IMR-90 (cell line): ENCODE results near the gene NOP9. TPM values are rescaled to one million over a fixed set of nuclear protein-coding genes. Genes with fewer than 3 reads are reported as not detected.

Source experiments
- ATAC-seq: fragments of 200-7000 bp; cut with Tn5 transposase; 2 replicates; pipeline ENCODE4 v1.9.1; 2020; ENCODE audit warnings: low read depth, mild to moderate bottlenecking, moderate library complexity
- BruUV-seq: library from RNA; stranded (reverse); fragments of 400-500 nt; replicated peaks from 2 replicates; lab custom pipeline; 2021; lab: Mats Ljungman, UMichigan
- CTCF ChIA-PET: fragments of 300-600 bp; formaldehyde crosslinking; extraction: SDS; loops from one replicate; lab custom pipeline; 2021; ENCODE audit warnings: antibody characterized with exemption; lab: Yijun Ruan, JAX
- POLR2A ChIA-PET: fragments of 300-600 bp; sonication (Branson Sonifier 250); formaldehyde crosslinking; loops from one replicate; lab custom pipeline; 2022; ENCODE audit warnings: antibody characterized with exemption; ENCODE audit not compliant: unreplicated experiment; lab: Charles Lee
- DNase-seq: peaks from one replicate; pipeline ENCODE4 v3.0.0; 2013
- H2AFZ ChIP-seq: replicated peaks from 2 replicates; pipeline ENCODE3; 2013; ENCODE audit warnings: low read length, mild to moderate bottlenecking; ENCODE audit not compliant: poor library complexity
- H2AK5ac ChIP-seq: 2 replicates; pipeline ENCODE4 v1.6.1; 2013; ENCODE audit warnings: low read depth, low read length, inconsistent platforms
- H2AK9ac ChIP-seq: replicated peaks from 2 replicates; pipeline ENCODE3; 2013; ENCODE audit warnings: mild to moderate bottlenecking, low read depth, low read length, moderate library complexity; ENCODE audit not compliant: poor library complexity
- H2BK120ac ChIP-seq: 2 replicates; pipeline ENCODE4 v1.6.1; 2013; ENCODE audit warnings: low read depth, low read length, inconsistent platforms
- H2BK15ac ChIP-seq: 3 replicates; pipeline ENCODE4 v1.6.1; 2013; ENCODE audit warnings: low read depth, low read length, inconsistent platforms
- H2BK20ac ChIP-seq: 2 replicates; pipeline ENCODE4 v1.6.1; 2013; ENCODE audit warnings: low read depth, mild to moderate bottlenecking, inconsistent platforms, low read length, moderate library complexity
- H2BK5ac ChIP-seq: 2 replicates; pipeline ENCODE4 v1.6.1; 2013; ENCODE audit warnings: mild to moderate bottlenecking, low read depth, low read length, inconsistent platforms; ENCODE audit not compliant: poor library complexity, severe bottlenecking
- H3K14ac ChIP-seq: replicated peaks from 2 replicates; pipeline ENCODE4 v1.6.1; 2013; ENCODE audit warnings: low read depth, low read length, inconsistent platforms
- H3K18ac ChIP-seq: 2 replicates; pipeline ENCODE4 v1.6.1; 2013; ENCODE audit warnings: low read depth, low read length, control low read depth
- H3K23ac ChIP-seq: 2 replicates; pipeline ENCODE4 v1.6.1; 2013; ENCODE audit warnings: low read depth, low read length, inconsistent platforms
- H3K27ac ChIP-seq: 2 replicates; pipeline ENCODE4 v1.5.1; 2013; ENCODE audit warnings: mild to moderate bottlenecking, control low read depth, low read length; ENCODE audit not compliant: insufficient read depth
- H3K27me3 ChIP-seq: 2 replicates; pipeline ENCODE4 v1.6.1; 2013; ENCODE audit warnings: low read length; ENCODE audit not compliant: control insufficient read depth, insufficient read depth
- H3K36me3 ChIP-seq: 2 replicates; pipeline ENCODE4 v1.6.1; 2013; ENCODE audit warnings: low read length, mixed read lengths; ENCODE audit not compliant: control insufficient read depth, insufficient read depth
- H3K4ac ChIP-seq: 2 replicates; pipeline ENCODE4 v1.6.1; 2013; ENCODE audit warnings: low read depth, low read length, inconsistent platforms
- H3K4me1 ChIP-seq: 2 replicates; pipeline ENCODE4 v1.6.1; 2013; ENCODE audit warnings: low read length, mixed read lengths; ENCODE audit not compliant: control insufficient read depth, insufficient read depth
- H3K4me2 ChIP-seq: 2 replicates; pipeline ENCODE4 v1.6.1; 2013; ENCODE audit warnings: low read depth, mild to moderate bottlenecking, control low read depth, low read length, moderate library complexity
- H3K4me3 ChIP-seq: 2 replicates; pipeline ENCODE4 v1.5.1; 2013; ENCODE audit warnings: low read depth, mild to moderate bottlenecking, control low read depth, low read length, moderate library complexity; ENCODE audit not compliant: insufficient read depth
- H3K56ac ChIP-seq: 2 replicates; pipeline ENCODE4 v1.6.1; 2013; ENCODE audit warnings: low read length, inconsistent platforms; ENCODE audit not compliant: insufficient read depth; ENCODE audit errors: extremely low read depth
- H3K79me1 ChIP-seq, 2 experiments: 2 replicates each; pipeline ENCODE4 v1.6.1; 2013; ENCODE audit warnings: low read length in 2 of 2, inconsistent platforms in 1 of 2, low read depth in 1 of 2
- H3K9ac ChIP-seq: 2 replicates; pipeline ENCODE4 v1.6.1; 2013; ENCODE audit warnings: low read depth, low read length, control low read depth
- H3K9me1 ChIP-seq: 2 replicates; pipeline ENCODE4 v1.6.1; 2013; ENCODE audit warnings: low read length, inconsistent platforms; ENCODE audit not compliant: insufficient read depth
- H3K9me3 ChIP-seq: 2 replicates; pipeline ENCODE4 v1.6.1; 2013; ENCODE audit warnings: low read length; ENCODE audit not compliant: control insufficient read depth, insufficient read depth
- H4K20me1 ChIP-seq: 2 replicates; pipeline ENCODE4 v1.6.1; 2013; ENCODE audit warnings: low read length, inconsistent platforms; ENCODE audit not compliant: insufficient read depth
- H4K5ac ChIP-seq: 2 replicates; pipeline ENCODE4 v1.6.1; 2013; ENCODE audit warnings: mild to moderate bottlenecking, low read depth, low read length, control low read depth
- H4K8ac ChIP-seq, 2 experiments: 2 replicates each; pipeline ENCODE4 v1.6.1; 2013; ENCODE audit warnings: low read depth in 2 of 2, low read length in 2 of 2, control low read depth in 1 of 2, inconsistent platforms in 1 of 2
- H4K91ac ChIP-seq: 2 replicates; pipeline ENCODE4 v1.6.1; 2013; ENCODE audit warnings: low read depth, low read length, inconsistent platforms; ENCODE audit not compliant: insufficient read depth
- BHLHE40 ChIP-seq: fragments of 150-350 bp; IDR thresholded peaks from 2 replicates; pipeline ENCODE4 v1.6.1; 2016; ENCODE audit warnings: mild to moderate bottlenecking, low read depth, low read length
- CHD1 ChIP-seq: IDR thresholded peaks from 2 replicates; pipeline ENCODE4 v1.6.1; 2012; ENCODE audit warnings: low read depth, low read length, improper control_type of control experiment
- ELK1 ChIP-seq: fragments of 150-350 bp; IDR thresholded peaks from 2 replicates; pipeline ENCODE4 v1.6.1; 2016; ENCODE audit warnings: low read depth, mild to moderate bottlenecking, low read length, moderate library complexity, borderline replicate concordance
- MAZ ChIP-seq: IDR thresholded peaks from 2 replicates; pipeline ENCODE4 v1.6.1; 2012; ENCODE audit warnings: low read depth, mild to moderate bottlenecking, low read length, improper control_type of control experiment, moderate library complexity, borderline replicate concordance
- MXI1 ChIP-seq: IDR thresholded peaks from 2 replicates; pipeline ENCODE4 v1.6.1; 2012; ENCODE audit warnings: low read depth, mild to moderate bottlenecking, low read length, moderate library complexity, borderline replicate concordance
- NFE2L2 ChIP-seq: fragments of 150-350 bp; IDR thresholded peaks from 2 replicates; pipeline ENCODE4 v1.6.1; 2016; ENCODE audit warnings: low read depth, mild to moderate bottlenecking, low read length
- RAD21 ChIP-seq: IDR thresholded peaks from 2 replicates; pipeline ENCODE4 v1.6.1; 2012; ENCODE audit warnings: low read length, improper control_type of control experiment
- RCOR1 ChIP-seq: IDR thresholded peaks from 2 replicates; pipeline ENCODE4 v1.6.1; 2012; ENCODE audit warnings: mild to moderate bottlenecking, low read length, improper control_type of control experiment; ENCODE audit not compliant: insufficient replicate concordance
- RFX5 ChIP-seq: IDR thresholded peaks from 2 replicates; pipeline ENCODE4 v1.8.0; 2012; ENCODE audit warnings: low read depth, mild to moderate bottlenecking, low read length, moderate library complexity
- SMC3 ChIP-seq: fragments of 150-350 bp; IDR thresholded peaks from 2 replicates; pipeline ENCODE4 v1.6.1; 2016; ENCODE audit warnings: low read depth, mild to moderate bottlenecking, antibody characterized with exemption, low read length, moderate library complexity
- WGBS, 2 experiments: methylation state at CpG; one replicate each; pipeline versions ENCODE4 v1.1.5 to v1.1.7; 2013; ENCODE audit warnings: missing lambda C conversion rate in 2 of 2; ENCODE audit not compliant: insufficient read length in 1 of 2; ENCODE audit errors: extremely low coverage in 2 of 2; 5-methylcytosine and 5-hydroxymethylcytosine counted together
- dilution Hi-C: fragments of 300-500 bp; cut with HindIII; formaldehyde crosslinking; loops from one replicate; pipeline ENCODE4 v1.14.3; 2018; ENCODE audit warnings: low sequenced_read_pairs; ENCODE audit not compliant: unreplicated experiment
- in situ Hi-C: fragments of 300-500 bp; cut with MboI; formaldehyde crosslinking; loops from 3 replicates; pipeline ENCODE4 v1.14.3; 2019; ENCODE audit warnings: low sequenced_read_pairs, inconsistent platforms, mixed read lengths
- intact Hi-C: fragments of 100-400 bp; cut with micrococcal nuclease; formaldehyde crosslinking; loops from 2 replicates; pipeline ENCODE4 v1.10.0; 2022
- polyA plus RNA-seq, 3 experiments: library from polyadenylated mRNA; depleted of rRNA; stranded (reverse); fragments of >200 nt; gene quantifications; 2 replicates each; pipeline ENCODE4 v1.2.3, GENCODE V29; 2012; ENCODE audit warnings: low replicate concordance in 1 of 3
- total RNA-seq: library from RNA; depleted of rRNA; stranded (reverse); fragments of >200 nt; gene quantifications from 2 replicates; pipeline ENCODE4 v1.2.3, GENCODE V29; 2012
- TF ChIP-seq, protein P1 (sequence below): fragments of 150-350 bp; IDR thresholded peaks from 2 replicates; pipeline ENCODE4 v1.6.1; 2017; ENCODE audit warnings: mild to moderate bottlenecking, antibody characterized with exemption, low read length, low read depth

NOP9 gene
- total and polyA plus RNA-seq, 2 of the 4 experiments (the other 2 are of a cell fraction), result 11.8 to 25.8 TPM

- Histone ChIP-seq H4K5ac (no peak overlapping the region), H3K27me3 (no peaks in the 10 kb centered on the region), H2BK20ac (no peak overlapping the region), H3K23ac (peak overlapping the region; percentile 89; the same call in 1 of the 2 replicates), H2BK120ac (no peak overlapping the region), H3K4me3 (peak overlapping the region; percentile 63), H2BK15ac (no peak overlapping the region), H4K91ac (no peak overlapping the region), H3K56ac (peak overlapping the region; percentile 63), H3K4me1 (peaks cover 9% of the 10 kb centered on the region), H3K9me1 (no peaks in the 10 kb centered on the region), H3K4me2 (peak overlapping the region; percentile 94), H2AK5ac (peak overlapping the region; percentile 20; the same call in 1 of the 2 replicates), H3K14ac (peak overlapping the region; percentile 66), H2BK5ac (no peak overlapping the region), H3K4ac (0 out of 2 replicates have a peak overlapping the region, but pooled peaks have one; percentile 40), H3K27ac (peak overlapping the region; percentile 36), H4K20me1 (no peaks in the 10 kb centered on the region), H3K9ac (peak overlapping the region; percentile 86), H4K8ac (peak overlapping the region; percentile 73 to 91; a peak in 3 of 4 replicates), H3K9me3 (no peaks in the 10 kb centered on the region), H3K18ac (no peak overlapping the region), H3K36me3 (peaks cover 38% of the 10 kb centered on the region), H2AFZ (peak overlapping the region; percentile 98), H3K79me1 (peaks cover 24 to 56% of the 10 kb centered on the region in 2 experiments), H2AK9ac (peak overlapping the region; percentile 90)
- in situ Hi-C loops, result no loop called here
- CTCF ChIA-PET, result interaction anchor here (0.9 to 2.0 kb wide), 3 partner anchors 8 to 131 kb away, joined by 3 to 7 read pairs (median 6); partner anchors contain the start of gene CIDEB
- 75% methylated on average over 4 of the region's 16 CpGs; no CpG with 5 or more reads in 1 of the 2 experiments for WGBS, 2 experiments
- POLR2A ChIA-PET, result no interaction called here
- no TSS peak for BruUV-seq
- TF ChIP-seq NFE2L2, result no peak
- no peak for TF ChIP-seq ELK1
- no peak for TF ChIP-seq RAD21
- TF ChIP-seq MXI1, result no peak
- TF ChIP-seq MAZ, result no peak
- no peak for TF ChIP-seq BHLHE40
- TF ChIP-seq RCOR1, result no peak
- TF ChIP-seq, protein P1, sequence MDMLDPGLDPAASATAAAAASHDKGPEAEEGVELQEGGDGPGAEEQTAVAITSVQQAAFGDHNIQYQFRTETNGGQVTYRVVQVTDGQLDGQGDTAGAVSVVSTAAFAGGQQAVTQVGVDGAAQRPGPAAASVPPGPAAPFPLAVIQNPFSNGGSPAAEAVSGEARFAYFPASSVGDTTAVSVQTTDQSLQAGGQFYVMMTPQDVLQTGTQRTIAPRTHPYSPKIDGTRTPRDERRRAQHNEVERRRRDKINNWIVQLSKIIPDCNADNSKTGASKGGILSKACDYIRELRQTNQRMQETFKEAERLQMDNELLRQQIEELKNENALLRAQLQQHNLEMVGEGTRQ, result no peak
- no peak for TF ChIP-seq SMC3
- no peak for TF ChIP-seq RFX5
- TF ChIP-seq CHD1, result no peak
- dilution Hi-C loops, result no loop called here
- DNase-seq (no peak), ATAC-seq (no peak)
- intact Hi-C loops, result no loop called here
Measured at GRCh38 chr14:24300326-24300980, 803 bp downstream of the NOP9 start.
